ENCODE data around the gene CDC42BPB.
"Not testable (repeated sequence)": the region's sequence is repeated elsewhere in the genome, so short reads cannot be mapped to it uniquely, and the experiment has no call there.

Gene CDC42BPB

GRCh38 chr14:103041464-103041863, 15.9 kb downstream of the CDC42BPB start:
- DNase-seq, result no peak

GRCh38 chr14:103033681-103034096, 23.7 kb downstream of the CDC42BPB start:
- DNase-seq, result no peak

DNA sequence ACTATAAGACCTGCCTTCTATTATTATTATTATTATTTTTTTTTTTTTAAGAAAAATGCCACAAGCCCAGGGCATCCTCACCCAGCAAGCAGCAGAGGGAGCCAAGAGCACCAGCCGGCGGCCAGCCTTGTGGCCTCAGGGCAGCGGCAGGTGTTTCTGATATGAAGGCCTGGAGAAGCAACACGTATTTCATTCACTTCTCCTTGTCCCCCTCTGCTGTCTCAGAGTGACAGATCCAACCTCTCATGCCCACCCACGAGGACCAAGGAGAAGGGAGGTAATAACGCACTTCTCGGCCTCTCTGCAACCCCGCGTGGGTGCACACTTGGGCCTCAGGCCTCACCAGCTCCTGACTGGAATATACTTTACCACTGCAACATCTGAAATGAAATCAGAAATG, 25.4 kb downstream of the CDC42BPB start:
- no peak for DNase-seq

DNA sequence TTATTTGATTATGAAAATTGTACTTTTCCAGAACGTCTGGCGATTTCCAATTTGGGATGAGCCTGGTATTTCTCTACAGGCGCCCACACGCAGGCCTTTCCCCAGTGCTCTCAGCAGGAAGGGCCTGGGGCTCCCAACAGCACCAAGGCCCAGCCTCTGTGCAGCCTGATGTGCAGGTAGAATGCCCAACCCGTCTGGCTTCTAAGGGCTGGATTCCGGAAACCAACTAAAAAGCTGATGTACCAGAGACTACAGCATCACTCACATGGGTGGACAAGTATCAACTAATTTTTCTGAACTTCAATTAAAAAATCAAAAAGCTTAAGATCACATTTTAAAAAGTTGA, 25.8 kb downstream of the CDC42BPB start:
- DNase-seq, result no peak

- no peak for DNase-seq
Observed at GRCh38 chr14:103030741-103031565, 26.4 kb downstream of the CDC42BPB start.

- DNase-seq, result no peak
Observed at GRCh38 chr14:103029936-103030335, 27.4 kb downstream of the CDC42BPB start.

DNA sequence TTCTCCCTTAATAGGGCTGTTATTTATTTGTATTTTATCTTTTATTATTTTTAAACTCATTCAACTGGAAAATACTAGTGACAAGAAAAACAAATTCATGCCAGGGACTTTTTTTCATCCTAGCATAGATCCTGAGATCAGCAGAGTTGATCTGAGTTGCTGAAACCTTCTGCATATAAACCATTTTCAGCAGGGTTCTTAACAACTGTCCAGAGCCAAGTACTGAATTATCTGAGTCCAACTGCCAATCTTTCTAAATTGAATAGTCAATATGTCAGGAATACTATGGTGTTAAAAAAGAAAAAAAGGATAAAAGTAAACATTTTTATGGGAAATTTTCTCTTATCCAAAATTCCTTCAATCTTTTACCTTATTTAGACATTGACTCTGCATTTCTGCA, 28.6 kb downstream of the CDC42BPB start:
- no peak for DNase-seq

GRCh38 chr14:103028161-103028767, 29.1 kb downstream of the CDC42BPB start:
- DNase-seq, result no peak

DNA sequence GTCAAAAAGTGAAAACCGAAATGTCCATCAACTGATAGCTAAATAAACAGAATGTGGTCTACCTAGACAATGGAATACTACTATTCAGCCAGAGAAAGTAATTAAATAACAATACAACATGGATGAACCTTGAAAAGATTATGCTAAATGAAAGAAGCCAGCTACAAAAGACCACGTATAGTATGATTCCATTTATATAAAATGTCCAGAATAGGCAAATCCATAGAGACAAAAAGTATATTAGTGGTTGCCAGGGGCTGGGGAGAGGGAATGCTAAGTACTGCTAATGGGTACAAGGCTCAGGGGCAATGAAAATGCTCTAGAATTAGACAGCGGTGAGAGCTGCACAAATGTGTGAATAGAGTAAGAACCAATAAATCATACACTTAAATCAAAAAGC, 29.9 kb downstream of the CDC42BPB start:
- no peak for DNase-seq

GRCh38 chr14:103026988-103027387, 30.4 kb downstream of the CDC42BPB start:
- DNase-seq, result no peak

GRCh38 chr14:103026196-103026595, 31.2 kb downstream of the CDC42BPB start:
- DNase-seq, result not testable (repeated sequence)

DNA sequence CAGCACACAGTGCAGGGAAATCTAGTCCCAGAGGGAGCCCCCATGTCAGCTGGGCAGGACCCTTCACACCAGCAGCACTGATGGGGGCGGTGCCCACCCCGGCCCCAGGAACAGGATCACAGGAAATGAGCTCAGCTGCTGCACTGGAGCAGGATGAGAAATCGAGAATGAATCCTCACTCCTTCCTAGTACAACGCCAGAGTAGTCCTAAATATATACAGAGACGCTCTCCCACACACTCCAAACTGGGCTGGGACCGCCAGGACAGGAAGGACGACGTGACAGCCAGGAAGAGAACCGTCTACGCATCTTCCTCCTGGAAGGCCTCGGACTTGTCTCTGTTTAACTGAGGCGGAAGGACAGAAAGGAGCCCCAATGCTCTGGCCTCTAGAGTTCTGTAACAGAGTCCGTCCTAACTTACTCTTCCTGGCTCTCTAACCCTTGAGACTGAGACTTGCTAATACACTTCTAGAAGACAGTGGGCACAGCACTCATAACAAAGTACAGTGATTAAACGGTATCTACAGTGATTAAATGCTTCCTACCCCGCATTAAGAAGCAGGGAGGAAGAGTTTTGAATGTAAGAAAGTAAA, 33.4 kb downstream of the CDC42BPB start:
- no peak for DNase-seq

DNA sequence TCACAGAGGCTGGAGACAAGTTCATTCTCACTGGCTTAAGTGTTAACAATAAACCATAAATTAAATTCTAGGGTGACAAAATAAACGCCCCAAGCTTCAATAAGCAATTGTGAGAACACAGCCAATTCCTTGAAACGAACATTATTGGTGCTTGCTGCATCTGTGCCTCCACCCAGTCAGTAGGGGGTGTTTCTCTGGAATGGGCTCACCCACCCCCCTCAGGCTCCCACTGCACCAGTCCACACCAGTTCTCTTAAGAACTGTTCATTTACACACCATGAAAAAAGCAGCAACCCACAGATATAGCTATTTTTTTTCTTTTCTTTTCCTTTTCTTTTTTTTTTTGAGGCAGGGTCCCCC, 34.7 kb downstream of the CDC42BPB start:
- DNase-seq, result no peak

DNA sequence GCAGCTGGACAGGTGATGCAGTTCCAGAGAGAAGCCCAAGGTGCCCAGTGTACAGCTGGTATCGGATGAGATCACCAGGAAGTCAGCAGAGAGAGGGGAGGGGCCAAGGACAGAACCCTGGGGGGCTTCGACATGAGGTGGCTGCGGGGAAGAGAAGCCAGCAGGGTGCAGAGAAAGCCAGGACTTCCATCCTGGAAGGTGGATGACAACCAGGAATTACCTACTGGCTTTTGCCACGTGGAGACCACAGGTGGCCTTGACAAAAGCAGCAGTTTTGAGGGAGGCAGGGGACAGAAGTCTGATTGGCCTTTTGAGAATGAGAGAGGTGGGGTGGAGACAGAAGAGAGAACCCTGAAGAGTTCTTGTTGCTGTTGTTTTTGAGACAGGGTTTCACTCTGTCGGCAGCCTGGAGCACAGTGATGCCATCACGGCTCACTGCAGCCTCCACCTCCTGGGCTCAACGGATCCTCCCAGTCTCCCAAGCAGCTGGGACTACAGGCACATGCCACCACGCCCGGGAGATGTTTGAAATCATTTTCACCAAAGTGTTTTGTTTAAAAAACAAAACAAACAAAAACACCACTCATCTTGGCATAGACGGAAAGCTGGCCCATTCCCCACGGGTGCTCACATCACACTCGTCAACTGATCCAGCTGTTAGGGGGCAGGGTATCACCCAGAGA, 35.2 kb downstream of the CDC42BPB start:
- DNase-seq, result no peak

GRCh38 chr14:103021684-103022001, 35.7 kb downstream of the CDC42BPB start:
- no peak for DNase-seq

- no peak for DNase-seq
Observed at GRCh38 chr14:103020271-103021170, 36.8 kb downstream of the CDC42BPB start.

DNA sequence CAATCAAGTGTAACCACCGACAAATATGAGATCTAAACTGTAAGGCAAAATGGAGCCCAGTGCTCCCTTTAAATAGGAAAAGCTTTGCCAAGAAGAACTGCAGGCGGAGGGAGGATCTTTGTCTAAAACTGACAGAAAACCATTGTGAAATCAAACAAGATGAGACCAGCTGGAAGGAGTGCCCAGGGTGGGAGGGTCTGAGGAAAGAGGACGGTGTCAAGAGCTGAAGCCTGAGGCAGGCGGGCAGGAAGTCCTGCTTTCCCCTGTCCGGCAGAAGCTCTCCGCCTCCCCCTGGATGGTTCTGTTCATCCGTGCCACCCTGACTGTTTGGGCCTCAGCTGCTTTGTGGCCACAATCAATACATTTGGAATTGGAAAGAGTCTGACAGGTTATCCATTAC, 37.5 kb downstream of the CDC42BPB start:
- no peak for DNase-seq

- DNase-seq, result no peak
Observed at GRCh38 chr14:103019236-103019635, 38.1 kb downstream of the CDC42BPB start.

DNA sequence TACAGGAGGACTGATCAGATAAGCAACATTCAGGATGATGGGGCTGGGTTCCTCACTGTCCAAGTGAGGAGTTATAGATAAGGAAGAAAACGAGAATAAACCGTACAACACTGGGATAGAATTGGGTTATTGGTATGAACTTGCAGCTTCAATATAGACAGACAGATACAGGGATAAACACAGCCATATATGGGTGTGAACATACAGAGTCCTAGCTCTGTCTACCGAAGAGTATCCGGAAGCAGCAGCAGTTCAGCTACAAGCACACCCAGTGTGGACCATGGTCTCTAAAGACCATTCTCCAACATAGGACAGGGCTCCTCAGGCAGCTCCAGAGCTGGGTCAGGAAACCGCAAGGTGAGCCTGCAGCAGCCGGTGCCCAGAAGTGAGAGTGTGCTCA, 40.8 kb downstream of the CDC42BPB start:
- DNase-seq, result no peak

DNA sequence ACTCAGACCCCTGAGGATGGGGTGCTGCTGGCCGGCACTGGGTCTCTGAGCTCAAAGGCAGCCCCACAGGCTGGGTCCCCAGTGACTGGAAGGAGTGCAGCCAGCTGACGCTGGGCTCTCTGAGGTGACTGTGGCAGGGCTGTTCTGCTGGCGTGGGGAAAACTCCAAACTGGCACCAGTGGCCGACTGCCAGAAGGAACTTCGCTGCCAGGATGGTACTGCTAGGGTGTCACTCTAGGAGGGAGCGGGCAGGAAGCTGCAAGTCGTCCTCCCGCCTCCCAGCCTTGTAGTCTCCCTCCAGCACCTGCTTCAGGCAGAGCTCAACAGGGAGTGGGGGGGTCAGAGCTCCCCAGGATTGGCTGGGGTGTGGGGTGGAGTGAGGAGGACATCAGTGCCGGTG, 41.3 kb downstream of the CDC42BPB start:
- DNase-seq, result no peak

GRCh38 chr14:103015426-103015825, 41.9 kb downstream of the CDC42BPB start:
- DNase-seq, result no peak

DNA sequence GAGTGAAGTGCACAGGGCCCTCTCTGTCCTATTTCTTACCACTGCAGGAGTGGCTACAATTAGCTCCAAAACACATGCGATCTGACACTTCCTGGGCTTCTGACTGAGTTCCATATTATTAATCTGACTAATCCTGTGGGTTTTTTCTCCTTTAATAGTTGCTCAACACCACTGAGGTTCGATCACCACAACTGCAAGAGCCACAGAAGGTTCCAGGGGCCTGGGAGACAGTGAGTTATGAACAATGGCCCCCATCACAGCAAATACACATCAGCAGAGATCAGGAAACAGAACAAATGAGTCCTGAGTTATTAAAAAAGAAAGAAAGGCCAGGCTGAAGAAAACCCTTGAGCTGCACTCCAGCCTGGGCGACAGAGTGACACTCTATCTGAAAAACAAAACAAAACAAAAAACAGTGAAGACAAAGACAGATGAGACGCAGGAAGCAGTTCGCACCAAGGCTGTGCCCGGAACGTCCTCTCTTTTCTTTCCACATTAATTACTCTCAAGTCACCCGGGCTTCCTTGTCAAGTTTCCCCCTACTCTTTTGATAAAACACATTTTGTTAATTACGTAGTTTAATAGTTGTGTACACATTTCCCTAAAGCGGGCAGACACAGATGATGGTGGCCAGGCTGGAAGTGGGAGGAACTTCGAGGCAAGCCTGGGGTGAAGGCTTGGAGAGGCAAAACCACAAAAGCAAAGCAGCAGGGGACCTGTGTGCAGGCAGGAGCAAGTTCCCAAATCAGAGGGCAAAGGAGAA, 42.7 kb downstream of the CDC42BPB start:
- no peak for DNase-seq

Data from activated gamma-delta T cell (primary cell).